Mucosa of gallbladder (tissue), 1 donor: ENCODE data around the gene OR6J1. TPM values are rescaled to one million over a fixed set of nuclear protein-coding genes. Genes with fewer than 3 reads are reported as not detected.
A peak's percentile ranks its signal among the peaks of the same experiment; 100 is the strongest.
"Not testable (repeated sequence)": the region's sequence is repeated elsewhere in the genome, so short reads cannot be mapped to it uniquely, and the experiment has no call there.

Experiments
- DNase-seq: peaks from one replicate; pipeline ENCODE4 v3.0.0-alpha.2; 2020; ENCODE audit warnings: low spot score
- total RNA-seq: library from RNA; stranded (reverse); gene quantifications from one replicate; pipeline ENCODE4 v1.2.1, GENCODE V29; 2021
- donor health status: DM: no; HTN: no; CAD: no.

Gene OR6J1
- total RNA-seq: not detected

GRCh38 chr14:22644305-22644635 is at the start of gene OR6J1:
TSS of gene OR6J1 (minus strand) at chr14:22644352. CDS start at chr14:22634811, 9,541 bp downstream.
- no peak for DNase-seq

GRCh38 chr14:22692194-22692593 is 48.0 kb upstream of the OR6J1 start:
- DNase-seq: no peak

- DNase-seq: no peak
These were observed 47.0 kb upstream of the OR6J1 start for GRCh38 chr14:22691171-22691570.

GRCh38 chr14:22689199-22689598 is 45.0 kb upstream of the OR6J1 start:
- DNase-seq: no peak

- not testable (repeated sequence) for DNase-seq
These were observed 43.8 kb upstream of the OR6J1 start for GRCh38 chr14:22687969-22688368.

GRCh38 chr14:22686176-22686611 is 42.0 kb upstream of the OR6J1 start:
- not testable (repeated sequence) for DNase-seq

- DNase-seq: no peak
These were observed 41.3 kb upstream of the OR6J1 start for GRCh38 chr14:22685467-22685866.

GRCh38 chr14:22683428-22683827 is 39.3 kb upstream of the OR6J1 start:
- DNase-seq: not testable (repeated sequence)

- DNase-seq: no peak
These were observed 34.1 kb upstream of the OR6J1 start for GRCh38 chr14:22678221-22678620.

GRCh38 chr14:22677551-22677950 is 33.4 kb upstream of the OR6J1 start:
- not testable (repeated sequence) for DNase-seq

- DNase-seq: no peak
These were observed 27.5 kb upstream of the OR6J1 start for GRCh38 chr14:22671622-22672021.

- no peak for DNase-seq
These were observed 24.7 kb upstream of the OR6J1 start for GRCh38 chr14:22668863-22669262.

GRCh38 chr14:22668417-22668816 is 24.3 kb upstream of the OR6J1 start:
- DNase-seq: no peak

- DNase-seq: no peak
These were observed 23.7 kb upstream of the OR6J1 start for GRCh38 chr14:22667881-22668280.

GRCh38 chr14:22666203-22666893 is 22.2 kb upstream of the OR6J1 start:
- no peak for DNase-seq

- no peak for DNase-seq
These were observed 20.1 kb upstream of the OR6J1 start for GRCh38 chr14:22664261-22664660.

- DNase-seq: no peak
These were observed 16.5 kb upstream of the OR6J1 start for GRCh38 chr14:22660654-22661053.

- DNase-seq: no peak
These were observed 14.8 kb upstream of the OR6J1 start for GRCh38 chr14:22658946-22659345.

GRCh38 chr14:22657861-22658260 is 13.7 kb upstream of the OR6J1 start:
- DNase-seq: peak; percentile 29

- DNase-seq: no peak
These were observed 13.0 kb upstream of the OR6J1 start for GRCh38 chr14:22656945-22657731.

- DNase-seq: no peak
These were observed 12.1 kb upstream of the OR6J1 start for GRCh38 chr14:22656226-22656625.

- DNase-seq: peak; percentile 74
These were observed 9.0 kb upstream of the OR6J1 start for GRCh38 chr14:22653012-22653621.

- no peak for DNase-seq
These were observed 7.4 kb upstream of the OR6J1 start for GRCh38 chr14:22651586-22651985.
